Lower lobe of right lung (tissue), 2 donors: ENCODE results near the gene OMG. TPM values are rescaled to one million over a fixed set of nuclear protein-coding genes. Genes with fewer than 3 reads are reported as not detected.

Experiments used
- ATAC-seq, 2 donors: fragments of 200-7000 bp; cut with Tn5 transposase; one replicate each; pipeline ENCODE4 v1.9.1; 2020 to 2022; ENCODE audit warnings: mild to moderate bottlenecking in 2 of 2, moderate library complexity in 2 of 2
- DNase-seq: peaks from one replicate; pipeline ENCODE4 v3.0.0-alpha.2; 2020
- H3K27ac ChIP-seq: fragments of 200-600 bp; one replicate; pipeline ENCODE4 v1.8.0; 2022
- H3K27me3 ChIP-seq: fragments of 200-600 bp; one replicate; pipeline ENCODE4 v1.8.0; 2022; ENCODE audit warnings: low read depth
- H3K36me3 ChIP-seq: fragments of 200-600 bp; one replicate; pipeline ENCODE4 v1.8.0; 2022; ENCODE audit warnings: mild to moderate bottlenecking
- H3K4me1 ChIP-seq: fragments of 200-600 bp; one replicate; pipeline ENCODE4 v1.8.0; 2022
- H3K4me3 ChIP-seq: fragments of 200-600 bp; one replicate; pipeline ENCODE4 v1.8.0; 2022; ENCODE audit warnings: mild to moderate bottlenecking
- H3K9me3 ChIP-seq: fragments of 200-600 bp; one replicate; pipeline ENCODE4 v1.8.0; 2022
- CTCF ChIP-seq: fragments of 200-600 bp; IDR thresholded peaks from one replicate; pipeline ENCODE4 v1.8.0; 2022; ENCODE audit warnings: antibody characterized with exemption, mild to moderate bottlenecking
- intact Hi-C: fragments of 100-400 bp; cut with DNase I; formaldehyde crosslinking; loops from one replicate; pipeline ENCODE4 v1.11.0; 2022
- total RNA-seq: library from RNA; stranded (reverse); fragmentation: NEBNext Ultra II Directional; extraction: Animal tissue kit (Norgen Biotek cat#: 25700); gene quantifications from one replicate; pipeline ENCODE4 v1.2.1, GENCODE V29; 2021
- donor health status: DM: no; HTN: yes; CAD: no; lungs with severe emphysema.

OMG gene
- total RNA-seq, 1 donor from 2014 or later: 12.4 TPM

GRCh38 chr17:31273516-31273915, 23.5 kb downstream of the OMG start:
- TF ChIP-seq CTCF: no peak
- no peaks in the 10 kb centered on the region for H3K9me3 ChIP-seq
- intact Hi-C loops: no loop called here
- no peak for DNase-seq
- no peak for ATAC-seq
- H3K4me3 ChIP-seq: peak overlapping the region; percentile 18
- H3K27ac ChIP-seq: peak overlapping the region; percentile 44
- peaks cover 25% of the 10 kb centered on the region for H3K36me3 ChIP-seq
- peaks cover 34% of the 10 kb centered on the region for H3K4me1 ChIP-seq
- no peaks in the 10 kb centered on the region for H3K27me3 ChIP-seq

- Histone ChIP-seq H3K36me3 (peaks cover 22% of the 10 kb centered on the region), H3K27me3 (no peaks in the 10 kb centered on the region), H3K9me3 (no peaks in the 10 kb centered on the region), H3K4me3 (peak overlapping the region; percentile 11), H3K4me1 (peaks cover 34% of the 10 kb centered on the region), H3K27ac (no peak overlapping the region)
- TF ChIP-seq CTCF: no peak
- intact Hi-C loops: no loop called here
- ATAC-seq (no peak), DNase-seq (no peak)
Observed at GRCh38 chr17:31272803-31273202, 24.2 kb downstream of the OMG start.

GRCh38 chr17:31272236-31272635, 24.8 kb downstream of the OMG start:
- intact Hi-C loops: no loop called here
- TF ChIP-seq CTCF: no peak
- Histone ChIP-seq H3K9me3 (no peaks in the 10 kb centered on the region), H3K4me3 (no peak overlapping the region), H3K36me3 (peaks cover 21% of the 10 kb centered on the region), H3K27me3 (no peaks in the 10 kb centered on the region), H3K27ac (no peak overlapping the region), H3K4me1 (peaks cover 34% of the 10 kb centered on the region)
- no peak for ATAC-seq
- DNase-seq: no peak

- Histone ChIP-seq H3K27ac (no peak overlapping the region), H3K9me3 (no peaks in the 10 kb centered on the region), H3K36me3 (peaks cover 36% of the 10 kb centered on the region), H3K4me3 (no peak overlapping the region), H3K27me3 (no peaks in the 10 kb centered on the region), H3K4me1 (peaks cover 27% of the 10 kb centered on the region)
- ATAC-seq (peak; percentile 65 to 82), DNase-seq (no peak)
- no peak for TF ChIP-seq CTCF
- intact Hi-C loops: no loop called here
Observed at GRCh38 chr17:31269578-31269983, 27.5 kb downstream of the OMG start.

- DNase-seq: no peak
- ATAC-seq: no peak
Observed at GRCh38 chr17:31269036-31269577, 27.9 kb downstream of the OMG start.

More at GRCh38 chr17:31269036-31269577, 27.9 kb downstream of the OMG start:
- peaks cover 36% of the 10 kb centered on the region for H3K36me3 ChIP-seq
- H3K27me3 ChIP-seq: no peaks in the 10 kb centered on the region
- intact Hi-C loops: no loop called here
- H3K27ac ChIP-seq: no peak overlapping the region
- H3K4me1 ChIP-seq: peaks cover 22% of the 10 kb centered on the region
- no peaks in the 10 kb centered on the region for H3K9me3 ChIP-seq
- H3K4me3 ChIP-seq: no peak overlapping the region
- no peak for TF ChIP-seq CTCF
